ENCODE results near the gene CDH16.

The CDH16 gene

DNA sequence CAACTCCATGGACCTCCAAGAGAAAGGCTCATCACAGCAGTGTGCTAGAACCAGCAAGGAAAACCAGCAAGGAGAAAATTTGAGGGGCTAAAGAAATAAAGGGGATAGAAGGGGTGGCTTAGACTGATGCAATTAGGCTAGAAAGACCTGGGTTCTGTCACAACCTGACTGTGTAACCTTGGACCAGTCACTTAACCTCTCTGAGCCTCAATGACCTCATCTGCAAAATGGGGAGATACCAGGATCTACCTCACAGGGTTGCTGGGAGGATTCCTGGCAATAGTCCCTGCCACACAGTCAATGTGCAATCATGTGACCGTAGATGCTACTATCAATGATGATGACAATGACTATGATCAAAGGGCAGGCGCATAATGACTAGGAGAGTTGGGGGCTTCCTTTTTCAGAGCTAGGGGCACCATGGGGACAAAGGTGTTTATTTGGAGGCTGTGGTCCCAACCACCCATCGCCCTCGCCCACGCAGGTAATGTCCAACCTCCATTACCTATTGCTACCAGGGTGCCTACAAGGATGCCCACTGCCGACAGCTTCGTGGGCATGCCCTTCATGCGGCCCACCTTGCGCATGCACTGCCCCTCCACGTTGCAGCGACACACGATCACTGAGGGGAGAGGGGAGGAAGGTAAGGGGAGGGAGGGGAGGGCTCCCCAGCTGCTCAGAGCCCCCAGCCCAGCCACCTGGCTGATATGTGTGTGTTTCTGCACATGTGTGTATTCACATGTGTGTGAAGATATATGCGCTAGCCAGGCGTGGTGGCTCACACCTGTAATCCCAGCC lies 9.7 kb downstream of the CDH16 start:
- H3K9ac ChIP-seq (ENCODE audit: low read depth, low read length, poor library complexity, severe bottlenecking) = no peak overlapping the region
- no peak overlapping the region for H3K4me2 ChIP-seq (ENCODE audit: low read depth, low read length, poor library complexity, severe bottlenecking)
- no peaks in the 10 kb centered on the region for H3K9me3 ChIP-seq (ENCODE audit: insufficient read depth, low read depth, low read length)
- no peaks in the 10 kb centered on the region for H3K9me2 ChIP-seq (replicated peaks; ENCODE audit: low read depth, low read length)
- H3K27me3 ChIP-seq (ENCODE audit: insufficient read depth, low read length, poor library complexity, severe bottlenecking) = no peaks in the 10 kb centered on the region
- H3K4me1 ChIP-seq (ENCODE audit: insufficient read depth, low read length, poor library complexity, severe bottlenecking) = peaks cover 8% of the 10 kb centered on the region
- no peaks in the 10 kb centered on the region for H3F3A ChIP-seq (ENCODE audit: low read depth)
- no peaks in the 10 kb centered on the region for H4K20me1 ChIP-seq (ENCODE audit: insufficient read depth, low read length, poor library complexity, severe bottlenecking)
- TF ChIP-seq EZH2phosphoT487 (IDR thresholded peaks at IDR 0.05; ENCODE audit: borderline replicate concordance) = no peak
- TF ChIP-seq, protein P1, sequence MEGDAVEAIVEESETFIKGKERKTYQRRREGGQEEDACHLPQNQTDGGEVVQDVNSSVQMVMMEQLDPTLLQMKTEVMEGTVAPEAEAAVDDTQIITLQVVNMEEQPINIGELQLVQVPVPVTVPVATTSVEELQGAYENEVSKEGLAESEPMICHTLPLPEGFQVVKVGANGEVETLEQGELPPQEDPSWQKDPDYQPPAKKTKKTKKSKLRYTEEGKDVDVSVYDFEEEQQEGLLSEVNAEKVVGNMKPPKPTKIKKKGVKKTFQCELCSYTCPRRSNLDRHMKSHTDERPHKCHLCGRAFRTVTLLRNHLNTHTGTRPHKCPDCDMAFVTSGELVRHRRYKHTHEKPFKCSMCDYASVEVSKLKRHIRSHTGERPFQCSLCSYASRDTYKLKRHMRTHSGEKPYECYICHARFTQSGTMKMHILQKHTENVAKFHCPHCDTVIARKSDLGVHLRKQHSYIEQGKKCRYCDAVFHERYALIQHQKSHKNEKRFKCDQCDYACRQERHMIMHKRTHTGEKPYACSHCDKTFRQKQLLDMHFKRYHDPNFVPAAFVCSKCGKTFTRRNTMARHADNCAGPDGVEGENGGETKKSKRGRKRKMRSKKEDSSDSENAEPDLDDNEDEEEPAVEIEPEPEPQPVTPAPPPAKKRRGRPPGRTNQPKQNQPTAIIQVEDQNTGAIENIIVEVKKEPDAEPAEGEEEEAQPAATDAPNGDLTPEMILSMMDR (conservative IDR thresholded peaks at IDR 0.05; ENCODE audit: low read length) = no peak
- H3K36me3 ChIP-seq (ENCODE audit: insufficient read depth, low read length) = no peaks in the 10 kb centered on the region
- no peak overlapping the region for H3K4me3 ChIP-seq (ENCODE audit: low read length, poor library complexity, severe bottlenecking)
- H3K79me2 ChIP-seq (ENCODE audit: insufficient read depth, low read length) = no peaks in the 10 kb centered on the region
- H2AFZ ChIP-seq (ENCODE audit: low read length) = no peak overlapping the region

DNA sequence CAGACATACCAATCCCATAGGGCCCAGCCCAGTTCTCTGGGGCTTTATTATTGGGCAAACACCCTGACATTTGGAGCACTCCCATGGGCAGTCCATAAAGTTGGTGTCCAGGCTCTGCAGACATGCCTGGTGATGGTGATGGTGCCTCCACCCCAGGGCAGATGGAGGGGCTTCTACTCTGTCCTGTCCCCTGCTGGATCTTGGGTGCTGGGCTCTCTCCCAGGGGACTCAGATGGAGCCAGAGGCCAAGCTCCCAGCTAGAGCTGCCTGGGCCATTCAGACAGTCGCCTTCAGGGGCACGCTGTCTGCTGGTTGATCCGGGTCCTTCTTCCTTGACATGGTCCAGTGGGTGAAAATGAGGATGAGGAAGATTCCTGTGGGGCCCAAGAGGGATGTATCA lies 10.6 kb downstream of the CDH16 start:
- H3K9me2 ChIP-seq (replicated peaks; ENCODE audit: low read depth, low read length) = no peaks in the 10 kb centered on the region
- H3K4me3 ChIP-seq (ENCODE audit: low read length, poor library complexity, severe bottlenecking) = no peak overlapping the region
- H3K9ac ChIP-seq (ENCODE audit: low read depth, low read length, poor library complexity, severe bottlenecking) = no peak overlapping the region
- no peaks in the 10 kb centered on the region for H3K9me3 ChIP-seq (ENCODE audit: insufficient read depth, low read depth, low read length)
- H2AFZ ChIP-seq (ENCODE audit: low read length) = no peak overlapping the region
- no peak for TF ChIP-seq EZH2phosphoT487 (IDR thresholded peaks at IDR 0.05; ENCODE audit: borderline replicate concordance)
- H3K79me2 ChIP-seq (ENCODE audit: insufficient read depth, low read length) = no peaks in the 10 kb centered on the region
- peaks cover 8% of the 10 kb centered on the region for H3K4me1 ChIP-seq (ENCODE audit: insufficient read depth, low read length, poor library complexity, severe bottlenecking)
- H3K36me3 ChIP-seq (ENCODE audit: insufficient read depth, low read length) = no peaks in the 10 kb centered on the region
- H3K4me2 ChIP-seq (ENCODE audit: low read depth, low read length, poor library complexity, severe bottlenecking) = no peak overlapping the region
- H3F3A ChIP-seq (ENCODE audit: low read depth) = no peaks in the 10 kb centered on the region
- H4K20me1 ChIP-seq (ENCODE audit: insufficient read depth, low read length, poor library complexity, severe bottlenecking) = no peaks in the 10 kb centered on the region
- H3K27me3 ChIP-seq (ENCODE audit: insufficient read depth, low read length, poor library complexity, severe bottlenecking) = no peaks in the 10 kb centered on the region

DNA sequence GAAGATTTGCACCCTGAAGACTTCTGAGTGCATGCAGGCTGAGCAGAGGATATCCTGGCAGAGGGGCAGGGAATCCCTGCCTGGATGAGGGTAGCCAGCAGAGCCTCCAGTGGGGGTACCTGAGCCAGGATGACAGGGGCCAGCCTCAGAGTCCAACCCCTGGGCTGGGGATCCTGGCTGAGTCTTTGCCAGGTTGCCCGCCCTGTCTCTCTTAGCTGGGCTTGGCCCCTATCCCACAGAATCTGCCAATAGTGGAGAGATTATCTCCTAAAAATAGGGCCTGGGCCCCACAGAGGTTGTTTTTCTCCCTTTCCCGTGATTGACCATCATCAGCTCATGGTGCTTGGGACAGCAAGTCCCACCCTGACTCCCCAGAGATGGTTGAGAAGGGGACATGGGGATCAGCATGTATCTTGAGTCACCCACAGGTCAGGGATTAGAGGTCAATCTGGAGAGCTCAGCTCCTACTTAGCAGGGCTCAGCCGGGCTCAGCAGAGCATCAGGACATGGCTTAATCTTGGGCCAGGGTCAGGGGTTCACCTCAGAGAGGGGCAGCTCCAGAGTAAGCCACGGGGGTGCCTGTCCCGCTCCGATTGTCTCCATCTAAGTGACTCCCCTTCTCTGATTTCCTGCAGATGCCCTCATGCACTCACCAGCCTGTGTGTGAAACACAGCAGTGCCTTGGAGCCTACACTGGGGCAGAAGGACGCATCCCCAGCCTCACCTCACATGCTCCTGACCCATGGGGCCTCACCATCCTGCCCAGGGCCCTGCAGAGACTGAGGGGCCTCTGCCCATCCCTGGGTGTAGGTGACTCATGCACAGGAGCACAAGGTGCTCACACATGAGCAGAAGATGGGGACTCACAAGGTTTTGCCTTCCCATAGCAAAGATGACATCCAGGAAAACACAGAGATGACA lies 11.5 kb downstream of the CDH16 start:
- no peaks in the 10 kb centered on the region for H3K36me3 ChIP-seq (ENCODE audit: insufficient read depth, low read length)
- TF ChIP-seq, protein P1 (conservative IDR thresholded peaks at IDR 0.05; ENCODE audit: low read length) = no peak
- TF ChIP-seq EZH2phosphoT487 (IDR thresholded peaks at IDR 0.05; ENCODE audit: borderline replicate concordance) = no peak

More for the DNA sequence above, 11.5 kb downstream of the CDH16 start:
- no peak overlapping the region for H3K4me2 ChIP-seq (ENCODE audit: low read depth, low read length, poor library complexity, severe bottlenecking)
- no peaks in the 10 kb centered on the region for H3K79me2 ChIP-seq (ENCODE audit: insufficient read depth, low read length)
- peaks cover 8% of the 10 kb centered on the region for H3K4me1 ChIP-seq (ENCODE audit: insufficient read depth, low read length, poor library complexity, severe bottlenecking)
- H3K9me2 ChIP-seq (replicated peaks; ENCODE audit: low read depth, low read length) = no peaks in the 10 kb centered on the region
- no peaks in the 10 kb centered on the region for H3F3A ChIP-seq (ENCODE audit: low read depth)
- H4K20me1 ChIP-seq (ENCODE audit: insufficient read depth, low read length, poor library complexity, severe bottlenecking) = no peaks in the 10 kb centered on the region
- no peaks in the 10 kb centered on the region for H3K27me3 ChIP-seq (ENCODE audit: insufficient read depth, low read length, poor library complexity, severe bottlenecking)
- no peak overlapping the region for H3K9ac ChIP-seq (ENCODE audit: low read depth, low read length, poor library complexity, severe bottlenecking)
- no peak overlapping the region for H3K4me3 ChIP-seq (ENCODE audit: low read length, poor library complexity, severe bottlenecking)
- H2AFZ ChIP-seq (ENCODE audit: low read length) = no peak overlapping the region
- H3K9me3 ChIP-seq (ENCODE audit: insufficient read depth, low read depth, low read length) = no peaks in the 10 kb centered on the region

Measured in Loucy (cell line).